Karpas-422 (cell line): Measurements from ENCODE around the gene LAT. TPM values are rescaled to one million over a fixed set of nuclear protein-coding genes. Genes with fewer than 3 reads are reported as not detected.

Experiments
- DNase-seq: peaks from one replicate; pipeline ENCODE4 v3.0.0-alpha.2; 2015
- H2AFZ ChIP-seq: fragments of 200-600 bp; sonication (generic); 2 replicates; pipeline ENCODE4 v1.6.1; 2014; ENCODE audit warnings: antibody characterized with exemption, low read length, mixed read lengths
- H3K27ac ChIP-seq: fragments of 200-600 bp; sonication (generic); 2 replicates; pipeline ENCODE4 v1.5.1; 2014; ENCODE audit warnings: mild to moderate bottlenecking, low read length, moderate library complexity
- H3K27me3 ChIP-seq: fragments of 200-600 bp; sonication (generic); 2 replicates; pipeline ENCODE4 v1.6.1; 2014; ENCODE audit warnings: low read length, mixed read lengths
- H3K36me3 ChIP-seq: fragments of 200-600 bp; sonication (generic); 2 replicates; pipeline ENCODE4 v1.6.1; 2014; ENCODE audit warnings: low read length, mixed read lengths; ENCODE audit not compliant: insufficient read depth
- H3K4me1 ChIP-seq: fragments of 200-600 bp; sonication (generic); 2 replicates; pipeline ENCODE4 v1.6.1; 2014; ENCODE audit warnings: mild to moderate bottlenecking, low read length, mixed read lengths
- H3K4me2 ChIP-seq: fragments of 200-600 bp; sonication (generic); 2 replicates; pipeline ENCODE4 v1.6.1; 2014; ENCODE audit warnings: low read length, low read depth, mild to moderate bottlenecking; ENCODE audit not compliant: poor library complexity, severe bottlenecking
- H3K4me3 ChIP-seq: fragments of 200-600 bp; sonication (generic); 2 replicates; pipeline ENCODE4 v1.5.1; 2014; ENCODE audit warnings: mild to moderate bottlenecking, antibody characterized with exemption, low read length, mixed read lengths
- H3K79me2 ChIP-seq: fragments of 200-600 bp; sonication (generic); 2 replicates; pipeline ENCODE4 v1.6.1; 2014; ENCODE audit warnings: mild to moderate bottlenecking, low read length, mixed read lengths
- H3K9ac ChIP-seq: fragments of 200-600 bp; sonication (generic); 2 replicates; pipeline ENCODE4 v1.6.0; 2014; ENCODE audit warnings: low read length
- H3K9me2 ChIP-seq: fragments of 200-600 bp; sonication (generic), shearing (Covaris generic); replicated peaks from 2 replicates; pipeline ENCODE4 v1.6.0; 2014; ENCODE audit warnings: mild to moderate bottlenecking, low read length, moderate library complexity; ENCODE audit not compliant: insufficient read depth
- H3K9me3 ChIP-seq: fragments of 300-700, 200-600 bp; sonication (generic); 2 replicates; pipeline ENCODE4 v1.6.1; 2014; ENCODE audit warnings: low read length, mixed read lengths
- H4K20me1 ChIP-seq: fragments of 200-600 bp; sonication (generic); 2 replicates; pipeline ENCODE4 v1.6.1; 2014; ENCODE audit warnings: mild to moderate bottlenecking, antibody characterized with exemption, low read length, low read depth; ENCODE audit not compliant: insufficient read depth
- total RNA-seq: library from RNA; depleted of rRNA; stranded (reverse); fragments of >200 nt; shearing (Covaris generic); gene quantifications from 2 replicates; pipeline ENCODE4 v1.2.3, GENCODE V29; 2014; ENCODE audit warnings: low replicate concordance

The LAT gene
- total RNA-seq, 1 experiment from 2014 or later: 8.6 TPM

DNA sequence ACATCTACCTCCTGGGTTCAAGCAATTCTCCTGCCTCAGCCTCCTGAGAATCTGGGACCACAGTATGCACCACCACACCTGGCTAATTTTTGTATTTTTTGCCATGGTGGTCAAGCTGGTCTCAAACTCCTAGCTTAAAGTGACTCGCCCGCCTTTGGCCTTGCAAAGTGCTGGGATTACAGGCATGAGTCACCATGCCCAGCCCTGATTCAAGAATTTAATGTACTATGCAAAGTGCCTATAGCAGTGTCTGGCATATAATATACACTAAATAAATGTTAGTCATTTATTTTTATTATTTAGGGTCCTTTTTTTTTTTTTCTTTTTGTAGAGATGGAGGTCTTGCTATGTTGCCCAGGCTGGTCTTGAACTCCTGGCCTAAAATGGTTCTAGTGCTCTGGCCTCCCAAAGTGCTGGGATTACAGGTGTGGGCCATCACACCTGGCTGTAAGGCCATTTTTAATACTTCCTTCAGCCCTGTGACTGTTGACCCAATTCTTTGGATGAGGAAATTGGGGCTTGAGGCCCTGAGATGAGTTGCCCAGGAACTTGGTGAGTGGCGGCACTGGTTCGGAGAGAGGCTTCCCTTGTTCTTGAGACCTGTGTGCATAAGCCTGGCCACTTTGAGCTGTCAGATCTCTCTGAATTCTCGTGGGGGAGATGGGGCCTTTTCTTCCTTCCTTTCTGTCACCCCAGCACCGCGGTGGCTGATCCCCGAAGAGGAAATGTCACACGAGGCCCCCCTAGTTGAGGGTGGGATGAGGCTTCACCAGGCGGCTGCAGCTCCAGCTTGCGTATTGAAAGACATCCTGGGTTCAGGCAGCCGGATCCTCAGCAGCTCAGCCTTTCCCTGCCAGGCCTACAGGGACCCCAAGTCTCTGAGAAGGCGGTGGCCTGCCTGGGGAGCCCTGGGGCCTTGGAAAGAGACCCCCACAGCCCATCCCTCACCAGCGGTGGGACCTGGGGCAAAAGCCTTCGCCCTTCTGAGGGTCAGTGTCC is 38.7 kb downstream of the LAT start:
- no peak overlapping the region for H3K4me2 ChIP-seq
- no peak overlapping the region for H2AFZ ChIP-seq
- H3K4me1 ChIP-seq: peaks cover 8% of the 10 kb centered on the region

GRCh38 chr16:29024278-29024677 is 39.4 kb downstream of the LAT start:
- no peak overlapping the region for H3K27ac ChIP-seq
- H3K27me3 ChIP-seq: no peaks in the 10 kb centered on the region
- no peaks in the 10 kb centered on the region for H3K9me3 ChIP-seq
- no peaks in the 10 kb centered on the region for H3K9me2 ChIP-seq
- no peaks in the 10 kb centered on the region for H3K79me2 ChIP-seq
- no peaks in the 10 kb centered on the region for H3K36me3 ChIP-seq
- H2AFZ ChIP-seq: no peak overlapping the region
- no peak overlapping the region for H3K9ac ChIP-seq
- no peak overlapping the region for H3K4me2 ChIP-seq
- no peak overlapping the region for H3K4me3 ChIP-seq
- H4K20me1 ChIP-seq: no peaks in the 10 kb centered on the region
- DNase-seq: no peak
- peaks cover 15% of the 10 kb centered on the region for H3K4me1 ChIP-seq

More for the DNA sequence above, 38.7 kb downstream of the LAT start:
- Histone ChIP-seq H3K9me3 (no peaks in the 10 kb centered on the region), H3K27me3 (no peaks in the 10 kb centered on the region), H3K9me2 (no peaks in the 10 kb centered on the region), H3K4me3 (no peak overlapping the region), H3K9ac (no peak overlapping the region), H3K27ac (no peak overlapping the region), H4K20me1 (no peaks in the 10 kb centered on the region), H3K79me2 (no peaks in the 10 kb centered on the region), H3K36me3 (no peaks in the 10 kb centered on the region)
- DNase-seq: no peak

- Histone ChIP-seq H2AFZ (no peak overlapping the region), H3K4me1 (peaks cover 20% of the 10 kb centered on the region), H3K4me3 (no peak overlapping the region), H3K9me2 (no peaks in the 10 kb centered on the region), H3K36me3 (no peaks in the 10 kb centered on the region), H3K4me2 (no peak overlapping the region), H3K9ac (no peak overlapping the region), H3K9me3 (no peaks in the 10 kb centered on the region), H3K79me2 (no peaks in the 10 kb centered on the region), H3K27ac (no peak overlapping the region), H4K20me1 (no peaks in the 10 kb centered on the region), H3K27me3 (no peaks in the 10 kb centered on the region)
- DNase-seq: no peak
Observed at GRCh38 chr16:29025218-29025617, 40.4 kb downstream of the LAT start.

GRCh38 chr16:29025735-29026134 is 40.9 kb downstream of the LAT start:
- H3K9me2 ChIP-seq: no peaks in the 10 kb centered on the region
- H3K4me3 ChIP-seq: no peak overlapping the region
- no peak for DNase-seq
- no peaks in the 10 kb centered on the region for H3K36me3 ChIP-seq
- no peak overlapping the region for H3K4me2 ChIP-seq
- no peaks in the 10 kb centered on the region for H4K20me1 ChIP-seq
- no peak overlapping the region for H3K27ac ChIP-seq
- no peak overlapping the region for H2AFZ ChIP-seq
- H3K27me3 ChIP-seq: no peaks in the 10 kb centered on the region
- H3K79me2 ChIP-seq: no peaks in the 10 kb centered on the region
- H3K9me3 ChIP-seq: no peaks in the 10 kb centered on the region
- H3K9ac ChIP-seq: no peak overlapping the region
- peaks cover 23% of the 10 kb centered on the region for H3K4me1 ChIP-seq

GRCh38 chr16:29028457-29029167 is 43.8 kb downstream of the LAT start:
- H3K4me3 ChIP-seq: no peak overlapping the region
- H2AFZ ChIP-seq: no peak overlapping the region; the same call in 1 of the 2 replicates
- H3K9me3 ChIP-seq: no peaks in the 10 kb centered on the region
- peaks cover 31% of the 10 kb centered on the region for H3K4me1 ChIP-seq
- no peak for DNase-seq
- H3K27me3 ChIP-seq: no peaks in the 10 kb centered on the region
- no peak overlapping the region for H3K9ac ChIP-seq
- H3K9me2 ChIP-seq: no peaks in the 10 kb centered on the region
- no peak overlapping the region for H3K27ac ChIP-seq
- H3K4me2 ChIP-seq: no peak overlapping the region
- H3K79me2 ChIP-seq: no peaks in the 10 kb centered on the region
- H4K20me1 ChIP-seq: no peaks in the 10 kb centered on the region
- no peaks in the 10 kb centered on the region for H3K36me3 ChIP-seq

DNA sequence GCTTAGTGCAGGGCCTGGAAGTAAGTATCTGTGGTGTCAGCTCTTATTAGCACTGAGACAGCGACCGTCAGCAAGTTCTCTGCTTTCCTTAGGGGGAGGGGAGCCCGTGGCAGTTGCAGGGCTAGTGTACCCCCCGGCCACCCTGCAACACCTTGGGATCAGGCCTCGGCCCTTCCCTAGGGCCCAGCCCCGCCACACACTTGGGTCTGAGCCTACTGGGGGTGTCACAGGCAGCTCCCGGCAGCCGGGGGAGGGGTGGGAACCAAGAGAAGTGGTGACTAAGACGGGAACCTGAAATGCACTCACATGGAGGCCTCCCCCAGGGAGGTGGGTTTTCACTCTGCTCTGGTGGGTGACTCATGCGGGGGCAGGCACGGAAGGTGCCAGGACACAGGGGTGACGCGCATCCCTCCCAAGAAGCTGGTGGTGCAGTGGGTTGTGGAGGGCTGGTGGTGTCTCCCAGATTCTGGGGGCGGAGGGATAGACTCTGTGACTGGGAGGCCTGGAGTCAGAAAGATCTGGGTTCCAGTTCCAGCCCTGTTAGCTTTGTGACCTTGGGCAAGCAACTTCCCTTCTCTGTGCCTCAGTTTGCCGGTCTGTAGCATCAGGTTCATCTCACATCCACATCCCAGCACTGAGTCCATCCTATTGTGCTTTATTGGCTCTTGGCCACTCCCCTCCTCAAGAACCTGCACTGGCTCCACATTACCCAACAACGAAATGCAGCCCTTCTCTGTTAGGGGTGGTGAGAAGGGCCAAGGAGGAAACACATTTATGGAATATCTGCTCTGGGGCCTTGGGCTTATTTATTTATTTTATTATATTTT is 44.5 kb downstream of the LAT start:
- Histone ChIP-seq H3K36me3 (no peaks in the 10 kb centered on the region), H3K27me3 (no peaks in the 10 kb centered on the region), H3K4me1 (peaks cover 31% of the 10 kb centered on the region), H3K79me2 (no peaks in the 10 kb centered on the region), H3K27ac (no peak overlapping the region), H3K4me3 (no peak overlapping the region), H4K20me1 (no peaks in the 10 kb centered on the region), H3K4me2 (no peak overlapping the region), H3K9me3 (no peaks in the 10 kb centered on the region), H3K9me2 (no peaks in the 10 kb centered on the region), H3K9ac (peak overlapping the region; percentile 36), H2AFZ (no peak overlapping the region; the same call in 1 of the 2 replicates)
- no peak for DNase-seq

DNA sequence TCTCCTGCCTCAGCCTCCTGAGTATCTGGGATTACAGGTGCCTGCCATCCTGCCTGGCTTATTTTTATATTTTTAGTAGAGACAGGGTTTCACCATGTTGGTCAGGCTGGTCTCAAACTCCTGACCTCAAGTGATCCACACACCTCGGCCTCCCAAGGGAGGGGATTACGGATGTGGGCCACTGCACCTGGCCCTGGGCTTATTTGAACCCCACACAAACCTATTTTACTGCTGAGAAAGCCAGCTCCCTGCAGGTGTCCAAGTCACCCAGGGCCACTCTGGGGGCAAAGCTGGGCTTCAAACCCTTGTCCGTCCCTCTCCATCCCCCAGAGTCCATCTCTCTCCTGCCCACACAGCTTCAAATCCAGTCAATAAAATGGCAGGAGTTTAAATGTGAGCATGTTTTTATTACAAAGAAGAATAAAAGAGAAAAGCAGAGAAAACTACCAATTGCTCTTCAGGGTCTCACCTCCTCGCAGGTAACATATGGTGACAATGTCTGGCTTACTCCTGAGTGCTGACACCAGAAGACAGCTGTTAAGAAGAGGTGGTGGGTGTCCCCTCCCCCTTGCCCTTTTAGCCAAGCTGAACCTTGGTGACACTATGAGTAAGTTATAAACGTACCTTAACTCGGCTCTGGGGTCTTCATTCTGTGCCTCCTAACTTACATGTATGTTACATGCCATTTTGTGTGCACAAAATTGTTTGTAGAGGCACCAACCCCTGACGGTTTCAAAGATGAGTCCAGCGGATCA is 45.4 kb downstream of the LAT start:
- Histone ChIP-seq H4K20me1 (no peaks in the 10 kb centered on the region), H3K4me1 (peaks cover 31% of the 10 kb centered on the region), H3K4me2 (no peak overlapping the region), H3K9me2 (no peaks in the 10 kb centered on the region), H3K4me3 (no peak overlapping the region), H2AFZ (no peak overlapping the region), H3K9me3 (no peaks in the 10 kb centered on the region), H3K9ac (no peak overlapping the region), H3K36me3 (no peaks in the 10 kb centered on the region), H3K27ac (no peak overlapping the region), H3K79me2 (no peaks in the 10 kb centered on the region), H3K27me3 (no peaks in the 10 kb centered on the region)
- no peak for DNase-seq
